ENCODE results near the gene UBXN10.
"Not testable (repeated sequence)": the region's sequence is repeated elsewhere in the genome, so short reads cannot be mapped to it uniquely, and the experiment has no call there.

UBXN10 gene

GRCh38 chr1:20224546-20224945 is 38.6 kb downstream of the UBXN10 start:
- TF ChIP-seq CTCF (conservative IDR thresholded peaks at IDR 0.05): no peak
- TF ChIP-seq ZFX (IDR thresholded peaks at IDR 0.05): no peak
- no peak overlapping the region for H3K27ac ChIP-seq

- TF ChIP-seq ZFX (IDR thresholded peaks at IDR 0.05): no peak
Measured at GRCh38 chr1:20227704-20228103, 41.8 kb downstream of the UBXN10 start.

GRCh38 chr1:20228314-20228825 is 42.5 kb downstream of the UBXN10 start:
- no peak overlapping the region for H3K27ac ChIP-seq
- no peak for TF ChIP-seq ZFX (IDR thresholded peaks at IDR 0.05)
- TF ChIP-seq CTCF (conservative IDR thresholded peaks at IDR 0.05): no peak

More at GRCh38 chr1:20227704-20228103, 41.8 kb downstream of the UBXN10 start:
- no peak overlapping the region for H3K27ac ChIP-seq

GRCh38 chr1:20229171-20229570 is 43.3 kb downstream of the UBXN10 start:
- TF ChIP-seq ZFX (IDR thresholded peaks at IDR 0.05) (no peak), CTCF (conservative IDR thresholded peaks at IDR 0.05) (no peak)
- H3K27ac ChIP-seq: no peak overlapping the region

- H3K27ac ChIP-seq: not testable (repeated sequence)
Measured at GRCh38 chr1:20232564-20232963, 46.7 kb downstream of the UBXN10 start.

GRCh38 chr1:20233394-20233793 is 47.5 kb downstream of the UBXN10 start:
- TF ChIP-seq ZFX (IDR thresholded peaks at IDR 0.05) (no peak), CTCF (conservative IDR thresholded peaks at IDR 0.05) (peak; percentile 28)
- H3K27ac ChIP-seq: no peak overlapping the region

GRCh38 chr1:20233866-20234265 is 48.0 kb downstream of the UBXN10 start:
- TF ChIP-seq ZFX (IDR thresholded peaks at IDR 0.05) (no peak), CTCF (conservative IDR thresholded peaks at IDR 0.05) (no peak)
- H3K27ac ChIP-seq: no peak overlapping the region

GRCh38 chr1:20234788-20235535 is 49.1 kb downstream of the UBXN10 start:
- TF ChIP-seq CTCF (conservative IDR thresholded peaks at IDR 0.05) (no peak), ZFX (IDR thresholded peaks at IDR 0.05) (no peak)
- H3K27ac ChIP-seq: no peak overlapping the region
